HG03342 (cell line): ENCODE data around the gene BIRC6.
"Not testable (repeated sequence)": the region's sequence is repeated elsewhere in the genome, so short reads cannot be mapped to it uniquely, and the experiment has no call there.

Source experiments
- ATAC-seq: cut with Tn5 transposase; IDR thresholded peaks from one replicate; pipeline ENCODE4 v1.9.1; 2021; ENCODE audit warnings: mild to moderate bottlenecking, moderate library complexity; ENCODE audit not compliant: unreplicated experiment

BIRC6 gene, protein sequence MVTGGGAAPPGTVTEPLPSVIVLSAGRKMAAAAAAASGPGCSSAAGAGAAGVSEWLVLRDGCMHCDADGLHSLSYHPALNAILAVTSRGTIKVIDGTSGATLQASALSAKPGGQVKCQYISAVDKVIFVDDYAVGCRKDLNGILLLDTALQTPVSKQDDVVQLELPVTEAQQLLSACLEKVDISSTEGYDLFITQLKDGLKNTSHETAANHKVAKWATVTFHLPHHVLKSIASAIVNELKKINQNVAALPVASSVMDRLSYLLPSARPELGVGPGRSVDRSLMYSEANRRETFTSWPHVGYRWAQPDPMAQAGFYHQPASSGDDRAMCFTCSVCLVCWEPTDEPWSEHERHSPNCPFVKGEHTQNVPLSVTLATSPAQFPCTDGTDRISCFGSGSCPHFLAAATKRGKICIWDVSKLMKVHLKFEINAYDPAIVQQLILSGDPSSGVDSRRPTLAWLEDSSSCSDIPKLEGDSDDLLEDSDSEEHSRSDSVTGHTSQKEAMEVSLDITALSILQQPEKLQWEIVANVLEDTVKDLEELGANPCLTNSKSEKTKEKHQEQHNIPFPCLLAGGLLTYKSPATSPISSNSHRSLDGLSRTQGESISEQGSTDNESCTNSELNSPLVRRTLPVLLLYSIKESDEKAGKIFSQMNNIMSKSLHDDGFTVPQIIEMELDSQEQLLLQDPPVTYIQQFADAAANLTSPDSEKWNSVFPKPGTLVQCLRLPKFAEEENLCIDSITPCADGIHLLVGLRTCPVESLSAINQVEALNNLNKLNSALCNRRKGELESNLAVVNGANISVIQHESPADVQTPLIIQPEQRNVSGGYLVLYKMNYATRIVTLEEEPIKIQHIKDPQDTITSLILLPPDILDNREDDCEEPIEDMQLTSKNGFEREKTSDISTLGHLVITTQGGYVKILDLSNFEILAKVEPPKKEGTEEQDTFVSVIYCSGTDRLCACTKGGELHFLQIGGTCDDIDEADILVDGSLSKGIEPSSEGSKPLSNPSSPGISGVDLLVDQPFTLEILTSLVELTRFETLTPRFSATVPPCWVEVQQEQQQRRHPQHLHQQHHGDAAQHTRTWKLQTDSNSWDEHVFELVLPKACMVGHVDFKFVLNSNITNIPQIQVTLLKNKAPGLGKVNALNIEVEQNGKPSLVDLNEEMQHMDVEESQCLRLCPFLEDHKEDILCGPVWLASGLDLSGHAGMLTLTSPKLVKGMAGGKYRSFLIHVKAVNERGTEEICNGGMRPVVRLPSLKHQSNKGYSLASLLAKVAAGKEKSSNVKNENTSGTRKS (N-terminal part only)

DNA sequence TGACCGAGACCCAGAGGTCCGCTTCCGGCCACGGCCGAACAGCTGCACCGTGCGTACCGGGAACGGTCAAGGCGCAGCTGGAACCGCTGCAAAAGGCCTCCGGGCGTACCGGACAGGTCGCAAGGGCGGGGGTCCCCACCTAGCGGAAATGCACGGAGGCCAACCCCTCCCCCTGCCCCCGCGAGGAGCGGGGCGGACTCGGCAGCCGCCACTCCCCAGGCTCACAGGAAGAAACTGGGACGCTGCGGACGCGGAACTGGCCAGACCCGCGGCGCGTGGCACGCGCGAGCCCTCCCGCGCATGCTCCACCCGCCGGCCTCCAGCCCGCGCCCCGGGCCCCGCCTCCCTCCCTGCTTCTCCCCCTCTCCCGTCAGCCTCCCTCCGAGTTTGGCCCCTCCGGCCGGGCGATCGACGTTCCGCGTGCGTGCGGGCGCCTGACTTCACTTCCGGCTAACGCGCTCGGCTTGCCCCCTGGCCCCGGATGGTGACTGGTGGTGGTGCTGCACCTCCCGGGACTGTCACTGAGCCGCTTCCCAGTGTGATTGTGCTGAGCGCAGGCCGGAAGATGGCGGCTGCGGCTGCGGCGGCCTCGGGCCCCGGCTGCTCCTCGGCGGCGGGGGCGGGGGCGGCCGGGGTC is at the start of gene BIRC6:
Gene BIRC6 (plus strand): TSS at position 343 of the 637 bp plus-strand sequence. CDS start 139 bp downstream, at position 482.
- ATAC-seq: peak; percentile 86

DNA sequence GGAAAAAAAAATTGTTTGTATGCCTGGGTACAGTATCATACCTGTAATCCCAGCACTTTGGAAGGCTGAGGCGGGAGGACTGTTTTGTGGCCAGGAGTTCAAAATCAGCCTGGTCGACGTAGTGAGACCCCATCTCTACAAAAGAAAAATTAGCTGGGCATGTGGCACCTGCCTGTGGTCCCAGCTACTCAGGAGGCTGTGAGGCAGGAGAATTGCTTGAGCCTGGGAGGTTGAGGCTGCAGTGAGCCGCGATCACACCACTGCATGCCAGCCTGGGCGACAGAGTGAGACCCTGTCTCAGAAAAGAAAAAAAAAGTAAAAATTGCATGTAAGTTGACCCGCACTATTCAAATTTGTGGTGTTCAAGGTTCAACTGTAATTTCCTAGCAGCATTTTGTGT is 46.2 kb upstream of the BIRC6 start:
- ATAC-seq: no peak

DNA sequence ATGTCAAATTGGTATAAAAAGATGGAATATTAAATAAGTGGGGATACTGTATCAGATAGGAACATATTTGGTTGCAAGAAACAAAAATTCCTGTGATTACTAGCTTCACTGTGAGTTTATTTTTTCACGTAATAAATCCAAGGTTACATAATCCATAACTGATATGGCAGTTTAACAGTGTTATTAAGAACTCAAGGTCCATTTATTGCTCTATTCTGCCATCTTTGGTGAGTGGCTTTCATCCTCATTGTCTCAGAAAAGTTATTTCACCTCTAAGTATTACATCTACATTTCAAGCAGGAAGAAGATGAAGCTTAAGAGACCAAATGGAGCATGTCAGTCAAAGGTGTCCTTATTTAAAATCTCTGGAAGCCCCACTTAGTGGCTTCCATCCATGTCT is 41.9 kb upstream of the BIRC6 start:
- no peak for ATAC-seq

DNA sequence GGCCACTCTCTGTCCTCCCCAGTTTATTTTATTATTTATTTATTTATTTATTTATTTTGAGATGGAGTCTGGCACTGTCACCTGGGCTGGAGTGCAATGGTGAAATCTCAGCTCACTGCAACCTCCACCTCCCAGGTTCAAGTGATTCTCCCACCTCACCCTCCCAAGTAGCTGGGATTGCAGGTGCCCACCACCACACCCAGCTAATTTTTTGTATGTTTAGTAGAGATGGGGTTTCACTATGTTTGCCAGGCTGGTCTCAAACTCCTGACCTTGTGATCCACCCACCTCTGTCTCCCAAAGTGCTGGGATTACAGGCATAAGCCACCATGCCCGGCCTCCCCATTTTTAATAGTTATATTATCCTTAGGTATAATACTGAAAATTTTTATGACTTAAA is 28.1 kb upstream of the BIRC6 start:
- ATAC-seq: not testable (repeated sequence)

DNA sequence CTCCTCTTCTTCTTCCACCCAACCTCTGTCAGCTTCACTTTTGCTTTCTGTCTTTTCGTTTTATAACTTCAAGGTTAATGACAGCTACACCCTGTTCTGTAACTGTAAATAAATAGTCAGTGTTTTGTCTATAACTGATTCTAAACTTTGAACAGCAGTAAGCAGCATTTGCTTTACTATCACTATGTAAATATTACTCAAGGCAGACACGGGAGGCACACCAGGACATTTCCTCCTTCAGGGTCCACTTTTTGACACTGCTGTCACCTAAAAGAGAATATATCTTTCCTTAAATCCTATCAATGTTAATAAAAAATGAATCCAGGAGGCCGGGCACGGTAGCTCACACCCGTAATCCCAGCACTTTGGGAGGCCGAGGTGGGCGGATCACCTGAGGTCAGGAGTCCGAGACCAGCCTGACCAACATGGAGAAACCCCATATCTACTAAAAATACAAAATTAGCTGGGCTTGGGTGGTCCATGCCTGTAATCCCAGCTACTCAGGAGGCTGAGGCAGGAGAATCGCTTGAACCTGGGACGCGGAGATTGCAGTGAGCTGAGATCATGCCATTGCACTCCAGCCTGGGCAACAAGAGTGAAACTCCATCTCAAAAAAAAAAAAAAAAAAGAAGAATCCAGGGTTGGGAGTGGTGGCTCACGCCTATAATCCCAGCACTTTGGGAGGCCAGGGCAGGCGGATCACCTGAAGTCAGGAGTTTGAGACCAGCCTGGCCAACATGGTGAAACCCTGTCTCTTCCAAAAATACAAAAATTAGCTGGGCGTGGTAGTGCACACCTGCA is 27.4 kb upstream of the BIRC6 start:
- ATAC-seq: not testable (repeated sequence)

DNA sequence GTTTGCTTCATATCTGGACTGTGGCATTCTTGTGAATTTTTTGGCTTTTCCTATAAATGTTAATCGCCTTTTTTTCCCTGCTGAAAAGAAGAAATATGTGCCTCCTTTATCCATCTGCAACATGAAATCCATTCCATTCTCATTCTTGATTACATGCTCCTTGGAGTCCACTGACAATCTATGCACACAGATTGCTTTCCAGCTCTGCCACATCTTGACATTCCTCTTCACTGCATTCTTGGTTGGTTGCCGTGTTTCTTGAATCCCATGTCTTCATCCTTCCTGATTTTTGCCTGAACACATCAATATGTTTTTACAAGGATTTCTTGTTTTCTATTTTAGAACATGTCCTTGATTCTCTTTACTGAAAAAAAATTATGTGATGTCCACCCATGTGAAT is 26.7 kb upstream of the BIRC6 start:
- no peak for ATAC-seq

DNA sequence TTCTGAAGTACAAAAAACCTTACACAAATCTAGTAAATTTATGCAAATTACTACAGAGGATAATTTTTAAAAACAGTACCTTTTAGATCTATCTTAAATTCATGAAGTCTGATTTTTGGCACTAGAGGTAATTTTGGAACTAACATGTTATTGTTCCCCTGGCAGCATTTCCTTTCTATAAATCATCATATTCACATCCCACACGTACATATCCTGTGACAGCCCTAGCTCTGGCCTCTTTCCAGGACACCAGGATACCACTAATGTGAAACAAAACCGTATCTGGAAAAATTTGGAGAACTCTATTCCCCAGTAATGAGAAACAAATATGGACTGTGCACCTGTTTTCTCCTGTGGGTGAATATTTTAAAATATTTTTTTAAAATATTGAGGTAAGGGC is 14.0 kb upstream of the BIRC6 start:
- ATAC-seq: no peak

DNA sequence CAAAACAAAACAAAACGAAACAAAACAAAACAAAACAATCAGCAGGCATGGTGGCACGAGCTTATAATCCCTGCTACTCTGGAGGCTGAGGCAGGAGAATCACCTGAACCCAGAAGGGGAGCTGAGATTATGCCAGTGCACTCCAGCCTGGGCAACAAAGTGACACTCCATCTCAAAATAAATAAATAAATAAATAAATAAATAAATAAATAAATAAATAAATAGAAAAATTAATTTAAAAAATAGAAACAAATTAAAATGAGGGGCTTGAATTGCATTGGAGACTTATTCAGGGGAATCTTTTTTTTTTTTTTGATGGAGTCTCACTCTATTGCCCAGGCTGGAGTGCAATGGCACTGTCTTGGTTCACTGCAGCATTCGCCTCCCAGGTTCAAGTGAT is 6.0 kb upstream of the BIRC6 start:
- not testable (repeated sequence) for ATAC-seq

DNA sequence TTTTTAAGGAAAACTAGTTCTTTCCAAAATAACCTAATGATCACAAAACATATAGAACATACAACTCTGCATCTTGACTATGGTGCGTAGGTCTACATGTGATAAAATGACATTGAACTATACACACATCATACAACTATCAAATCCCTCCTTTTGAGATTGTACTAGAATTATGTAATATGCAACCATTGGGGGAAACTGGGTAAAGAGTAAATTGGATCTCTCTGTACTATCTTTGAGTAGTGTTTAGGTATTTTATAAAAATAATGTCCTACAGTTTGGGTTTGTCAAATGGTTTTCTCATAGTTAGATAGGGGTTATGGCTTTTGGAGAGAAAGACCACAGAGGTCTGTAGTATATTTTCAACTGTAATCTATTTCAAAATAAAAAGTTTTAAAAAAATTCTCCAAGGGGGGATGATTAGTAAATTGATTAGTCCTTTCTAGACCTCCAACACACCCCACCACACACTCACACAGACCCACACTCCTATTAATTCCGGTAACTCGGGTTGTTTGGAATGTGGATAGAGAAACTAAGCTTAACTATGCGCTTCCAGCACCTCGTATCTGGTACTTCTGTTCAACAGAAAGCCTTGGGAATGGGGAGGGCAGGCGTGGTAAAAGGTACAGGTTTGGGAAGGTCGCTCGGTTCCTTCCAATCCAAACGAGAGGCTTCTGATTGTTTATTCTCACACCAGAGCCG is 695 bp upstream of the BIRC6 start:
- ATAC-seq: no peak

DNA sequence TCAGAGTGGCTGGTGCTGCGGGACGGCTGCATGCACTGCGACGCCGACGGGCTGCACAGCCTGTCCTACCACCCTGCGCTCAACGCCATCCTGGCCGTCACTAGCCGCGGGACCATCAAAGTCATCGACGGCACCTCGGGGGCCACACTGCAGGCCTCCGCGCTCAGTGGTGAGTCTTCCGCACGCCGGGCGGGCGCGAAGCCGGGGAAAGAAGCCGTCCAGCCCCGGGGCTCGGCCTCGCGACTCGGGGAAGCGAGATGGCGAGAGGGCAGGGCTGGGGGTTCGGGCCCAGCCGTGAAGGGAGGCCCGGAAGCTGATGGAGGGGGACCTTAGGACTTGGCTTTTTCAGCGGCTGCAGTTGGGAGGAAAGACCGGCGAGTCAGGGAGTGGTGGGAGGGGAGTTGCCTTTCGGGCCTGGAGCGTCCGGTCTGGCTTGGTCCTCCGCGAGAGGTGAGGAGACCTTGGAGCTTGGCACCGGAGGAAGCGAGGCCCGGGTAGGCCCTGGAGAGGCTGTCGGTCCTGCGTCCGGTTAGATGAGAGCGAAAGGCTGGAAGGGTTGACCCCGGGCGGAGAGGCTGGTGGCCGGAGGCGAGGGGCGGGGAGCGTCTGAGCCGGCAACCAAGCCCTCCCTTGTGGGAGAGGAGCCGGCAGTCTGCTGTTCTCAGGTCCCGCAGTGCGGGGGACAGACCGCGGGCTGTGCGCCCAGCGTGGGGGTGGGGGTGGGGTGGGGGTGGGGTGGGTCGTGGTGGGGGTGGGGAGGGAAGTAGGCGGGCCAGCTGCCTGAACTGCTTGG is 691 bp downstream of the BIRC6 start:
- ATAC-seq: peak; percentile 6

DNA sequence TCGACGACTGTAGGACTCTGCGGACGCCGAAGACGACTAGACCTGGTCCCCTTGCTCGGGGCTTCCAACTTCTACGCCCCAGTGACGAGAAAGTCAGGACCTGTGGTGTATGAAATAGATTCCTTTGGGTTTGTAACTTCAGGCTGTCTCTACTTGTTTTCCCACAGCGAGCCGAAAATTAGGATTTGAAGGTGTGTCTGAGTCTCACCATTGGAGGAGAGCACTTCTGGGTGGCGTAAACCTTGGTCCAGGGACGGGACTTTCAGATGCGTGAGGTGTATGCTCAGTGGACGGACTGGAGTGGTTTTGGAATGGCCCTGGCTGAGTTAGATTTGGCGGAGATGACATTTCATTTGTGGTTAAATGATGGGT is 1.3 kb downstream of the BIRC6 start:
- no peak for ATAC-seq

DNA sequence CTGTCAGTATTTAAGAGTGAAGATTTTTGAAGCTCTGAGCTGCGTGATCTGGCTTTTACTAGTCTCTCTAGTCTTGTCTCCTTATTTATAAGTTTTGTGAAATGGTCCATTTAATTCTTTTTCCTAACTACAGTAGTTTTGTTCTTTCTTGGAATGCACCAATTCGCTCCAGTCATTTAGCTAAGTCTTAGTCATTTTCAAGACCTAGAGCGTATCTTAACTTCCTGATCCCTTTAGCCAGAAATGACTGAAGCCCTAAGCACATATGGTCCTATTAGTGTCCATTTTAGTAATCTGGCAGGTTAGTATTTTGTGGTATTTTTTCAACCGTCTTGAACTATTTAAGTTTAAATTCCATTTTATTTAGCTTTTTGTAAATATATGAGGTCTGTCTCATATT is 3.6 kb downstream of the BIRC6 start:
- no peak for ATAC-seq

DNA sequence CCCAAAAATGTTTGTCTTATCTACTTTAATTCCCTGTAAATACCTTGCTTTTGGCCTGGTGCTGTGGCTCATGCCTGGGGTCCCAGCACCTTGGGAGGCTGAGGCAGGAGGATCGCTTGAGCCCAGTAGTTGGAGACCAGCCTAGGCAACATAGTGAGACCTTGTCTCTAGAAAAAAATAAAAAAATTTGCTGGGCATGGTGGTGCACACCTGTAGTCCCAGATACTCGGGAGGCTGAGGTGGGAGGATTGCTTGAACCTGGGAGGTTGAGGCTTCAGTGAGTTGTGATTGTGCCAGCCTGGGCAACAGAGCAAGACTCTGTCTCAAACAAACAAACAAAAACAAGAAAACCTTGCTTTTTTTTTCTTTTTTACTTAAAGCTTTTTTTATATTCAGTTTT is 6.2 kb downstream of the BIRC6 start:
- ATAC-seq: not testable (repeated sequence)

DNA sequence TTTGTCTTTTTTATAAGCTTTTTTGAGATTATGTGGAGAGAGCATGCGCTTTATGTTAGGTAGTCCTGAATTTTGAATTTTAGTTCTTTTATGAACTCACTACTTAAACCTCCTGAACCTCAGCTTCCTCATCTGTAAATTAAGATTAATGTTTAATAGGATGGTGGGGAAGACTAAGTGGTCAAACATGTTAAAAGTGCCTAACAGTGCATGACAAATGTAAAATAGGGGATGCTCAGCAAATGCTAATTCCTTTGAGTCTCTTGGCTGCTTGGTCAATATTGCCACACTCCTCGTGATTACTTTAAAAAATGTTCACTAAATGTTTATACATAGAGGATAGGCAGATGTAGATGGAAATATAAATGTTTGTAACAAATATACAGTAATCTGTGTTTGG is 6.8 kb downstream of the BIRC6 start:
- peak; percentile 66 for ATAC-seq

DNA sequence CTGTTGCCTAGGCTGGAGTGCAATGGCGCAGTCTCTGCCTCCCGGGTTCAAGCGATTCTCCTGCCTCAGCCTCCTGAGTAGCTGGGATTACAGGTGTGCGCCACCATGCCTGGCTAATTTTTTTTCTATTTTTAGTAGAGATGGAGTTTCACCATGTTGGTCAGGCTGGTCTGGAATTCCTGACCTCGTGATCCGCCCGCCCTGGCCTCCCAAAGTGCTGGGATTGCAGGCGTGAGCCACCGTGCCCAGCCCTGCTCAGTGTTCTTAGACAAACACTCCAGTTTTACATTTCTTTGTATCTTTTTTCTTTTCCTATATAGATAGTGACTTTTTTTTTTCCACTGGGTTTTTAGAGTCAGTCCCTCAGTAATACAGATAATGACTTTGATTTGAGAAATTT is 7.5 kb downstream of the BIRC6 start:
- not testable (repeated sequence) for ATAC-seq

DNA sequence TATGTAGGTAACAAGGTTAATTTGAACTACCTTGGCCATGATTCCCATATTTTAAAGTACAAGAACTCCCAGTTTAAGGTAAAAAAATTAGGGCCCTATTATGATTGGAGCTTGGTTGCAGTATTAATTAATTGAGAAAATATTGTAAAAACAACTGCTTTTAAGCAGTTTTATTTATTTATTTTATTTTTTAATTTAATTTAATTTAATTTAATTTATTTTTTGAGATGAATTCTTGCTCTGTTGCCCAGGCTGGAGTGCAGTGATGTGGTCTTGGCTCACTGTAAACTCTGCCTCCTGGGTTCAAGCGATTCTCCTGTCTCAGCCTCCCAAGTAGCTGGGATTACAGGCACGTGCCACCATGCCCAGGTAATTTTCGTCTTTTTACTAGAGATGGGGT is 8.9 kb downstream of the BIRC6 start:
- ATAC-seq: not testable (repeated sequence)

DNA sequence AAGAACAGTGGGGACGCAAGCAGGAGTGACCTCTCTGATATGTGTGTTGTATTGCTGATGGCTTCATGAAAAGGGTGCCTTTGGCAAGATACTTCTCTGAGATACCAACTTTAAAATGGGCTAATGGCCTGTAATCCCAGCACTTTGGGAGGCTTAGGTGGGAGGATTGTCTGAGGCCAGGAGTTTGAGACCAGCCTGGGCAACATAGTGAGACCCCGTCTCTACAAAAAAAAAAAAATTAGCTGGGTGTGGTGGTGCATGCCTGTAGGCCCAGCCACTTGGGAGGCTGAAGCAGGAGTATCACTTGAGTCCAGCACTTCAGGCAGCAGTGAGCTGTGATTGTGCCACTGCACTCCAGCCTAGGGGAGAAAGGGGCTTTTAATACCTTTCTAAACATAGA is 9.8 kb downstream of the BIRC6 start:
- no peak for ATAC-seq

DNA sequence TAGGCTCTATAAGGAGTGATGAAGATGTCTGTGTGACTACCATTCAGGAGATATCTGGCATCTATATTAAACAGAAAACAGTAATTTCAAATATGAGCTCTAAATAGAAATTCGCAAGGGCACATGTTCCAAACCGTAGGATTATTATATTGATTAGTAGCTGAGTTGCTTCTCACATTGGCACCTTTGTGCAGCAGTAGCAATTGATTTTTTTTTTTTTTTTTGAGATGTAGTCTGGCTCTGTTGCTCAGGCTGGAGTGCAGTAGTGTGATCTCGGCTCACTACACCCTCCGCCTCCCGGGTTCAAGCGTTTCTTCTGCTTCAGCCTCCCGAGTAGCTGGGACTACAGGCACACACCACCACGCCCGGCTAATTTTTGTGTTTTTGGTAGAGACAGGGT is 12.4 kb downstream of the BIRC6 start:
- ATAC-seq: no peak
